ENCODE measurements around the gene CCDC90B. TPM values are rescaled to one million over a fixed set of nuclear protein-coding genes. Genes with fewer than 3 reads are reported as not detected.

CCDC90B gene, protein sequence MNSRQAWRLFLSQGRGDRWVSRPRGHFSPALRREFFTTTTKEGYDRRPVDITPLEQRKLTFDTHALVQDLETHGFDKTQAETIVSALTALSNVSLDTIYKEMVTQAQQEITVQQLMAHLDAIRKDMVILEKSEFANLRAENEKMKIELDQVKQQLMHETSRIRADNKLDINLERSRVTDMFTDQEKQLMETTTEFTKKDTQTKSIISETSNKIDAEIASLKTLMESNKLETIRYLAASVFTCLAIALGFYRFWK
- total RNA-seq (2021): 35.9 and 43.3 TPM in 2 replicates
- long read RNA-seq, full-length matches to known transcripts: 177 of 265 reads
- long read RNA-seq, partial matches to known transcripts: 22 of 265 reads
- long read RNA-seq, other reads (novel, unspliced or antisense): 66 of 265 reads

DNA sequence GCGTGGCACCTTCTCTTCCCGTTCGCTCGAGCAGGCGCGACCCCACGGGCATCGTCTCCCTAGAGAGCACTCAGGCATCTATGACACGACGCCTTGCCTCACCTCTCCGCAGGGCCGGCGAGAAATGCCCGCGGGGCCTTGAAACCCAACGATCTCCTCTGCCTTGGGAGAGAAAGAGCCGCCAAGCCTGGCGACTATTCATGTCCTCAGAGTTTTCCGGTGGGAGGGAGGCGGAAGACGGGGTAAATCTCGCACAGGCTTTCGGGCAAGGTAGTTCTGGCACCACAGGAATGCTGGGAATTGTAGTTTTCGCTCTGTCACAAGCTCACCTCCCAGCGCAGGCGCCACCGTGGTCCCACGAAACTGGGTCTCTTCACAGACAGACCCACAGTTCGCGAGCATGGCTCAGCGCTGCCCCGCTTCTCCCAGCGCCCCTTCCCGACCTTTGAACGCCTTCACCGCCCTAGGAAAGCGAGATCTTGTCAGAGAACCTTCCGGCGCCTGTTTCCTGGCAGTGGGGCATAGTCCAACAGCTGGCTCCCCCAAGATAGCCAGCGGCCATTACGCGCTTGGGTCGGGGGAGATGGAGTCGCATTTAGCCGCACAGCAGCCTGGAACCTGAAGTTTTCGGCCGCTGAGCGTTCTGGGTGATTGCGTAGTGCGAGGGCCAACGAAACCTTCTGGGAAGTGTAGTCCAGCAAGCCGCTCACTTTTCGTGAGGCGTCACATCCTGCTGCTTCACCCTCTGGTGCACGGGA is at the start of gene CCDC90B:
CCDC90B (minus strand) TSS at position 597 of the 758 bp plus-strand sequence; CDS start at position 202, 395 bp downstream.
- no peak within 1 kb of the TSS for H2BK20ac ChIP-seq (ENCODE audit: low read depth, low read length, poor library complexity, severe bottlenecking)
- no peak within 1 kb of the TSS for H2BK5ac ChIP-seq (ENCODE audit: insufficient read length, low read length)
- H3K56ac ChIP-seq (ENCODE audit: insufficient read length, low read depth, low read length): no peak within 1 kb of the TSS
- peak within 1 kb of the TSS; percentile 98 to 99 (median 99) for H3K27ac Mint-ChIP-seq
- H3K4me1 ChIP-seq (ENCODE audit: insufficient read depth, low read length): no peaks in the 10 kb centered on the region
- H3K23me2 ChIP-seq (ENCODE audit: insufficient read length, low read depth, low read length, poor library complexity, severe bottlenecking): peaks cover 5% of the 10 kb centered on the region
- peaks cover 4% of the 10 kb centered on the region; the same call in 1 of the 2 replicates for H3K79me2 ChIP-seq (ENCODE audit: insufficient read depth, low read length)
- no peaks in the 10 kb centered on the region for H4K20me1 ChIP-seq (ENCODE audit: control insufficient read depth, insufficient read depth, insufficient read length)
- H2AK5ac ChIP-seq (ENCODE audit: insufficient read length, low read length): no peak within 1 kb of the TSS
- H3K36me3 Mint-ChIP-seq (ENCODE audit: insufficient read depth in 1 of 3, low read depth in 3 of 3): no peaks in the 10 kb centered on the region; a peak in 1 of 7 replicates
- no peak within 1 kb of the TSS for H2BK15ac ChIP-seq (ENCODE audit: low read depth, low read length)
- no peak within 1 kb of the TSS for H3K4ac ChIP-seq (ENCODE audit: low read depth, low read length)
- no peak within 1 kb of the TSS for H3T11ph ChIP-seq (ENCODE audit: low read length)
- TF ChIP-seq, protein P1, sequence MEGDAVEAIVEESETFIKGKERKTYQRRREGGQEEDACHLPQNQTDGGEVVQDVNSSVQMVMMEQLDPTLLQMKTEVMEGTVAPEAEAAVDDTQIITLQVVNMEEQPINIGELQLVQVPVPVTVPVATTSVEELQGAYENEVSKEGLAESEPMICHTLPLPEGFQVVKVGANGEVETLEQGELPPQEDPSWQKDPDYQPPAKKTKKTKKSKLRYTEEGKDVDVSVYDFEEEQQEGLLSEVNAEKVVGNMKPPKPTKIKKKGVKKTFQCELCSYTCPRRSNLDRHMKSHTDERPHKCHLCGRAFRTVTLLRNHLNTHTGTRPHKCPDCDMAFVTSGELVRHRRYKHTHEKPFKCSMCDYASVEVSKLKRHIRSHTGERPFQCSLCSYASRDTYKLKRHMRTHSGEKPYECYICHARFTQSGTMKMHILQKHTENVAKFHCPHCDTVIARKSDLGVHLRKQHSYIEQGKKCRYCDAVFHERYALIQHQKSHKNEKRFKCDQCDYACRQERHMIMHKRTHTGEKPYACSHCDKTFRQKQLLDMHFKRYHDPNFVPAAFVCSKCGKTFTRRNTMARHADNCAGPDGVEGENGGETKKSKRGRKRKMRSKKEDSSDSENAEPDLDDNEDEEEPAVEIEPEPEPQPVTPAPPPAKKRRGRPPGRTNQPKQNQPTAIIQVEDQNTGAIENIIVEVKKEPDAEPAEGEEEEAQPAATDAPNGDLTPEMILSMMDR (conservative IDR thresholded peaks at IDR 0.05): peak; percentile 52; the same call in 2 of the 3 replicates
- H3K4me3 Mint-ChIP-seq: peak within 1 kb of the TSS; percentile 97
- peak within 1 kb of the TSS; percentile 78 for H3K9ac ChIP-seq (ENCODE audit: extremely low read depth, insufficient read length, low read length)
- no CpG with 5 or more reads among the region's 55 CpGs for WGBS (ENCODE audit: extremely low coverage, insufficient read length, low lambda C conversion rate)
- H4K8ac ChIP-seq (replicated peaks; ENCODE audit: insufficient read length, low read depth, low read length): no peak within 1 kb of the TSS
- no peaks in the 10 kb centered on the region for H3K27me3 Mint-ChIP-seq (ENCODE audit: low read depth)
- no peaks in the 10 kb centered on the region; a peak in 1 of 5 replicates for H3K9me3 Mint-ChIP-seq
- no peak within 1 kb of the TSS for H2BK12ac ChIP-seq (ENCODE audit: insufficient read length, low read depth, low read length)
- DNase-seq: peak; percentile 98
- peak within 1 kb of the TSS; percentile 33 for H2AFZ ChIP-seq (ENCODE audit: low read length)
- no peaks in the 10 kb centered on the region for H3K9me3 ChIP-seq (ENCODE audit: control insufficient read depth, low read depth, low read length)
- no peaks in the 10 kb centered on the region for H3K27me3 ChIP-seq (ENCODE audit: insufficient read depth, low read length)
- H3K27ac ChIP-seq (ENCODE audit: insufficient read length, low read depth, low read length): peak within 1 kb of the TSS; percentile 66
- H2BK120ac ChIP-seq (ENCODE audit: low read depth, low read length, poor library complexity, severe bottlenecking): no peak within 1 kb of the TSS
- H3K4me1 Mint-ChIP-seq: peaks cover 14 to 20% of the 10 kb centered on the region in 2 experiments
- no peak within 1 kb of the TSS for H4K5ac ChIP-seq (ENCODE audit: insufficient read length, low read depth, low read length)
- peak within 1 kb of the TSS; percentile 99 for H3K4me2 ChIP-seq (ENCODE audit: insufficient read depth, insufficient read length, low read length)
- no peak within 1 kb of the TSS for H3K23ac ChIP-seq (ENCODE audit: insufficient read length, low read depth, low read length)
- H3K18ac ChIP-seq (ENCODE audit: insufficient read length, low read depth, low read length): peak within 1 kb of the TSS; percentile 86
- no peaks in the 10 kb centered on the region for H3K79me1 ChIP-seq (ENCODE audit: insufficient read depth, low read depth, low read length, poor library complexity, severe bottlenecking)
- H4K91ac ChIP-seq (ENCODE audit: insufficient read length, low read depth, low read length): no peak within 1 kb of the TSS
- peak within 1 kb of the TSS; percentile 84; the same call in 1 of the 2 replicates for H3K14ac ChIP-seq (ENCODE audit: insufficient read depth, low read length)
